WTC11 (cell line): ENCODE measurements around the gene ADCY10. TPM values are rescaled to one million over a fixed set of nuclear protein-coding genes. Genes with fewer than 3 reads are reported as not detected.

Experiments used
- ATAC-seq: fragments of 200-7000 bp; cut with Tn5 transposase; 2 replicates; pipeline ENCODE4 v1.10.0; 2021; ENCODE audit warnings: mild to moderate bottlenecking, moderate library complexity
- CTCF ChIA-PET: fragments of 300-600 bp; sonication (Branson Sonifier 250); formaldehyde crosslinking; loops from one replicate; lab custom pipeline; 2021; ENCODE audit warnings: antibody characterized with exemption; lab: Charles Lee
- POLR2A ChIA-PET: fragments of 350-600 bp; sonication (Branson Sonifier 250); formaldehyde crosslinking; loops from one replicate; lab custom pipeline; 2021; ENCODE audit warnings: antibody characterized with exemption; lab: Charles Lee
- DNase-seq: peaks from one replicate; pipeline ENCODE4 v3.0.0; 2021; ENCODE audit warnings: low spot score
- H3K27ac Mint-ChIP-seq: 2 replicates; pipeline ENCODE4 v1.8.0; 2021; ENCODE audit warnings: mixed read lengths
- H3K27me3 Mint-ChIP-seq: 2 replicates; pipeline ENCODE4 v1.8.0; 2021; ENCODE audit warnings: low read depth, mild to moderate bottlenecking, moderate library complexity, mixed read lengths
- H3K36me3 Mint-ChIP-seq: 2 replicates; pipeline ENCODE4 v1.8.0; 2021; ENCODE audit warnings: mixed read lengths
- H3K4me1 Mint-ChIP-seq: 2 replicates; pipeline ENCODE4 v1.8.0; 2022; ENCODE audit warnings: mixed read lengths
- H3K4me3 Mint-ChIP-seq: 2 replicates; pipeline ENCODE4 v1.8.0; 2021; ENCODE audit warnings: mild to moderate bottlenecking, moderate library complexity, mixed read lengths
- H3K9me3 Mint-ChIP-seq: 2 replicates; pipeline ENCODE4 v1.8.0; 2021; ENCODE audit warnings: mixed read lengths
- AR ChIP-seq: fragments of 250-450 bp; sonication (Bioruptor Pico); IDR thresholded peaks from 2 replicates; pipeline ENCODE4 v1.9.0; 2021; ENCODE audit warnings: mild to moderate bottlenecking
- ATF3 ChIP-seq: sonication (generic); formaldehyde crosslinking; conservative IDR thresholded peaks from 2 replicates; pipeline ENCODE4 v1.8.1; 2022; ENCODE audit warnings: mild to moderate bottlenecking, missing genetic modification reagents
- CBFB ChIP-seq: sonication (generic); formaldehyde crosslinking; IDR thresholded peaks from 2 replicates; pipeline ENCODE4 v1.8.1; 2022; ENCODE audit warnings: mild to moderate bottlenecking, low read depth, missing genetic modification reagents
- CDX4 ChIP-seq: fragments of 250-450 bp; sonication (Bioruptor Pico); IDR thresholded peaks from 2 replicates; pipeline ENCODE4 v1.9.0; 2021; ENCODE audit warnings: moderate library complexity, mild to moderate bottlenecking, inconsistent platforms, borderline replicate concordance
- E2F5 ChIP-seq: sonication (generic); formaldehyde crosslinking; IDR thresholded peaks from 2 replicates; pipeline ENCODE4 v1.8.1; 2022; ENCODE audit warnings: mild to moderate bottlenecking, moderate library complexity, missing genetic modification reagents
- ELF4 ChIP-seq: sonication (generic); formaldehyde crosslinking; IDR thresholded peaks from 2 replicates; pipeline ENCODE4 v1.8.1; 2022; ENCODE audit warnings: low read depth, mild to moderate bottlenecking, moderate library complexity, missing genetic modification reagents
- EMX1 ChIP-seq: fragments of 250-450 bp; sonication (Bioruptor Pico); IDR thresholded peaks from 2 replicates; pipeline ENCODE4 v1.8.0; 2021; ENCODE audit warnings: mild to moderate bottlenecking
- IRF2 ChIP-seq: sonication (generic); formaldehyde crosslinking; IDR thresholded peaks from 2 replicates; pipeline ENCODE4 v1.8.0; 2022; ENCODE audit warnings: low read depth, missing genetic modification reagents, borderline replicate concordance
- JAZF1 ChIP-seq: fragments of 250-450 bp; sonication (Bioruptor Pico); IDR thresholded peaks from 2 replicates; pipeline ENCODE4 v1.9.0; 2021; ENCODE audit warnings: moderate library complexity, mild to moderate bottlenecking, inconsistent platforms
- JUN ChIP-seq: sonication (generic); formaldehyde crosslinking; IDR thresholded peaks from 2 replicates; pipeline ENCODE4 v1.8.0; 2023; ENCODE audit warnings: mild to moderate bottlenecking, missing genetic modification reagents
- KAT7 ChIP-seq: sonication (generic); formaldehyde crosslinking; IDR thresholded peaks from 2 replicates; pipeline ENCODE4 v1.8.1; 2023; ENCODE audit warnings: missing genetic modification reagents, mild to moderate bottlenecking, borderline replicate concordance
- NR1H2 ChIP-seq: sonication (generic); formaldehyde crosslinking; IDR thresholded peaks from 2 replicates; pipeline ENCODE4 v1.9.0; 2021; ENCODE audit warnings: mild to moderate bottlenecking, moderate library complexity, missing genetic modification reagents
- NR2C2 ChIP-seq: sonication (generic); formaldehyde crosslinking; IDR thresholded peaks from 2 replicates; pipeline ENCODE4 v1.8.0; 2022; ENCODE audit warnings: mild to moderate bottlenecking, missing genetic modification reagents
- RELA ChIP-seq: sonication (generic); formaldehyde crosslinking; IDR thresholded peaks from 2 replicates; pipeline ENCODE4 v1.8.1; 2022; ENCODE audit warnings: missing genetic modification reagents, mild to moderate bottlenecking, borderline replicate concordance
- RORB ChIP-seq: fragments of 250-450 bp; sonication (Bioruptor Pico); IDR thresholded peaks from 2 replicates; pipeline ENCODE4 v1.9.0; 2021; ENCODE audit warnings: mild to moderate bottlenecking
- SMAD3 ChIP-seq: sonication (generic); formaldehyde crosslinking; IDR thresholded peaks from 2 replicates; pipeline ENCODE4 v1.8.0; 2022; ENCODE audit warnings: missing genetic modification reagents, mild to moderate bottlenecking, borderline replicate concordance
- SMAD4 ChIP-seq: sonication (generic); formaldehyde crosslinking; IDR thresholded peaks from 2 replicates; pipeline ENCODE4 v1.8.0; 2022; ENCODE audit warnings: mild to moderate bottlenecking, missing genetic modification reagents
- TP53 ChIP-seq: sonication (generic); formaldehyde crosslinking; IDR thresholded peaks from 2 replicates; pipeline ENCODE4 v1.8.1; 2023; ENCODE audit warnings: mild to moderate bottlenecking, missing genetic modification reagents
- USF2 ChIP-seq: sonication (generic); formaldehyde crosslinking; IDR thresholded peaks from 2 replicates; pipeline ENCODE4 v1.8.1; 2023; ENCODE audit warnings: mild to moderate bottlenecking, missing genetic modification reagents, moderate library complexity
- ZBTB43 ChIP-seq: sonication (generic); formaldehyde crosslinking; IDR thresholded peaks from 2 replicates; pipeline ENCODE4 v1.8.1; 2023; ENCODE audit warnings: mild to moderate bottlenecking, missing genetic modification reagents
- ZMAT4 ChIP-seq: fragments of 250-450 bp; sonication (Bioruptor Pico); IDR thresholded peaks from 2 replicates; pipeline ENCODE4 v1.9.0; 2021; ENCODE audit warnings: mild to moderate bottlenecking
- ZNF121 ChIP-seq: sonication (generic); formaldehyde crosslinking; IDR thresholded peaks from 2 replicates; pipeline ENCODE4 v1.8.0; 2023; ENCODE audit warnings: missing genetic modification reagents
- ZNF232 ChIP-seq: sonication (generic); formaldehyde crosslinking; IDR thresholded peaks from 2 replicates; pipeline ENCODE4 v1.8.0; 2022; ENCODE audit warnings: mild to moderate bottlenecking, missing genetic modification reagents
- ZNF425 ChIP-seq: fragments of 250-450 bp; sonication (Bioruptor Pico); conservative IDR thresholded peaks from 2 replicates; pipeline ENCODE4 v1.9.0; 2021; ENCODE audit warnings: mild to moderate bottlenecking
- total RNA-seq: library from RNA; stranded (reverse); gene quantifications from 3 replicates; pipeline ENCODE4 v1.2.3, GENCODE V29; 2021

The ADCY10 gene
- total RNA-seq, 1 experiment from 2014 or later, result 0.07 TPM

- no peak for DNase-seq
- Mint-ChIP-seq H3K4me1 (peaks cover 5% of the 10 kb centered on the region; the same call in 1 of the 2 replicates), H3K9me3 (no peaks in the 10 kb centered on the region), H3K36me3 (no peaks in the 10 kb centered on the region), H3K4me3 (no peak overlapping the region), H3K27ac (no peak overlapping the region), H3K27me3 (no peaks in the 10 kb centered on the region)
- TF ChIP-seq JUN (CRISPR knock-in tag) (no peak), ZBTB43 (CRISPR knock-in tag) (no peak), AR (no peak), SMAD4 (CRISPR knock-in tag) (no peak), USF2 (no peak), SMAD3 (CRISPR knock-in tag) (no peak), ZNF232 (CRISPR knock-in tag) (no peak), E2F5 (CRISPR knock-in tag) (no peak), ZNF121 (no peak), NR2C2 (CRISPR knock-in tag) (no peak), JAZF1 (CRISPR knock-in tag) (no peak), ELF4 (no peak)
- CTCF ChIA-PET, result no interaction called here
- ATAC-seq, result no peak
- POLR2A ChIA-PET, result no interaction called here
Observed at GRCh38 chr1:167839009-167839408, 74.9 kb downstream of the ADCY10 start.

- CTCF ChIA-PET, result no interaction called here
- TF ChIP-seq RELA (CRISPR knock-in tag) (no peak), ATF3 (no peak), KAT7 (no peak), RORB (no peak), NR1H2 (no peak), ELF4 (no peak), CDX4 (CRISPR knock-in tag) (no peak), EMX1 (CRISPR knock-in tag) (no peak), IRF2 (CRISPR knock-in tag) (no peak), ZMAT4 (CRISPR knock-in tag) (no peak), USF2 (no peak), ZNF425 (no peak), TP53 (CRISPR knock-in tag) (no peak), CBFB (no peak)
- Mint-ChIP-seq H3K4me1 (peaks cover 9% of the 10 kb centered on the region; the same call in 1 of the 2 replicates), H3K36me3 (no peaks in the 10 kb centered on the region), H3K4me3 (no peak overlapping the region), H3K9me3 (no peaks in the 10 kb centered on the region), H3K27ac (no peak overlapping the region), H3K27me3 (no peaks in the 10 kb centered on the region)
- DNase-seq (no peak), ATAC-seq (no peak)
- POLR2A ChIA-PET, result no interaction called here
Observed at GRCh38 chr1:167837326-167837725, 76.6 kb downstream of the ADCY10 start.
